ENCODE measurements around the gene MKRN2OS.

MKRN2OS gene

DNA sequence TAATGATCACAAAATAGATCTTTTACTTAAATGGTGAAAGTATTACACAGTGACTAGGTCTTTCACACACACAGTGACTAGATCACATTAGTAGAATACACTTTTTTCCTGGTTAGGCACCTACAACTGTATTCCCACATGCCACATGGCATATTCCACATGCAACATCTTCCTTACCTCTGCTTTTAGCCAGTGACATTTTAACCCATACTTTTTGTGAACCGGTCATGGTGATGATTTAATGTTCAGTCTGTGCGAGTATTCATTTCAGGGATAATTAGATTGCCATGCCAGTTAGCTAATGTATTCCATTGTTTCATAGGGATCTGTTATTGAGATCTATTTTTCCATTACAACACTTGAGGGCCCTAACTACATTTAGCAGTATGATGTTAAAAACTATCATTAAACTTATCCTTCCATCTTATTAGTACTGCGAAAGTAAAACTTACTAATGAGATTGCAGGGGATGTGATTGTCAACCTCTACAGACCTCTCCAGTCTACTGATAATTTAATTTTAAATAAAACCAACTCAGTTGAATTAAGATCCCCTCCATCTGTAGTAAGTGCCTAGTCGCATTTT lies 32.7 kb downstream of the MKRN2OS start:
- no peak for DNase-seq

DNA sequence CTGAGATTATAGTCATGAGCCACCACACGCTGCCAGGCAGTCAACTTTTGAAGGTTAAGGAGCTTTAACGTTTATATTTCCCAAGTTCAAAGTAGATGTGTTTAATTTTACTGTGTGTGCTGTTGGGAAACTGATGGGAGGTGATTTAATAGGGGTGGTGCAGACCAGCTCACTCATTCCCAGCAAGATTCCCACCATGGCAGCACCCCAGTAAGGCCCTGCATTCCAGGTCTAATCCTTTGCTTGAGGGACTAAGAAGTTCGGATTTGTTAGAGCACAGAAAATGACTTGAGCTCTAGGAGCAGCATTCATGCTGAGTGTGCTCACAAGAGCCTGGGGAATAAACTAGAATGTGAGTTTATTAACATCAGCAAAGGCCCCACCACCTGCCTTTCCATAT lies 35.8 kb downstream of the MKRN2OS start:
- DNase-seq, result no peak

DNA sequence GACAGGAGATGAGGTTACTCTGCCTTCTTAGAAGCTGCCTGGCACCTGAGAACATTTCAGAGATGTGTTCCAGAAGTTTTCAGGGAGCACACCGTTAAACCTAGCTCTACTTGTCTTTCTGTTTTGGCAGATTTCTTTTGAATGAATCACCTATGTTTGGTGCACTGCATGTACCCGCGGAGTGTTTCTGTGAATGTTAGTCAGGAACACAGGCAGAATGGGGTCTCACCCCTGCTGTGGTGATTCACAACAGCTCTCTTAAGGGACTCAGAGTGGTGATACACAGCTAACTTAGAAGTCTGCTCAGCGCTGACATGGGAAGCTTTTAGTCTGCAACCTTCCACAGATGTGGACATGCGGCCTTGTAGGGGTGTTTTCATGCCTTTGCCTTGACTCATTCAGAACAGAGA lies 37.0 kb downstream of the MKRN2OS start:
- DNase-seq, result no peak

DNA sequence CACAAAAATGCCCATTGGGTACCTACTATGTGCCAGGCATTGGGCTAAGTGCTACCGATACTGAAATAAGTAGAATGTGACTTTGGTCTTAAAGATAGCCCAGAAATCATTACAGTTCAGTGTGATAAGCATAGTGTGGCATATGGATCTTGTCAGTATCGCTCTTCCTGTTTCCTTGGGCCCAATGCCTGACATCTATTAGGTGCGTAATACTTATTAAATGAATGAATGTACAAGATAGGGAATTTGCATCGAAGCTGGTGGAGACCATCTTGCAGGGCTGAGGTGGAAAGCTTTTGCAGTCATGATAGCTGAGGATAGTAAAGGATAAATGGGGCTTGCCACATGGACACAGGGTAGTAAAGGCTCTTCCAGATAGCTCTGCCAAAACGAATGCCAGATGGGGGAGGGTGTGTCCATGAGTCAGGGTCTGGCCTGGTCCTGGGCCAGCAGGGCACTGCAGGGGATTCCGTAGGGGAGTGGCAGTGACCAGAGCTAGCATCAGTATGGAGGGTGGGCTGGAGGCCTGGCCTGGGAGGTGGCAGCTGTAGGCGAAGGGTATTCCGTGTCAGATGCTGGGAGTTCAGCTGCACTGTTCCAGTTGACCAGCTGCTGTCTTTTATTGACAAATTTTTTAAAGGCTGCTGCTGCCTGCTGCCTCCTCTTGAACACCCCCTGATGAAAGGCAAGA lies 37.6 kb downstream of the MKRN2OS start:
- DNase-seq, result no peak

DNA sequence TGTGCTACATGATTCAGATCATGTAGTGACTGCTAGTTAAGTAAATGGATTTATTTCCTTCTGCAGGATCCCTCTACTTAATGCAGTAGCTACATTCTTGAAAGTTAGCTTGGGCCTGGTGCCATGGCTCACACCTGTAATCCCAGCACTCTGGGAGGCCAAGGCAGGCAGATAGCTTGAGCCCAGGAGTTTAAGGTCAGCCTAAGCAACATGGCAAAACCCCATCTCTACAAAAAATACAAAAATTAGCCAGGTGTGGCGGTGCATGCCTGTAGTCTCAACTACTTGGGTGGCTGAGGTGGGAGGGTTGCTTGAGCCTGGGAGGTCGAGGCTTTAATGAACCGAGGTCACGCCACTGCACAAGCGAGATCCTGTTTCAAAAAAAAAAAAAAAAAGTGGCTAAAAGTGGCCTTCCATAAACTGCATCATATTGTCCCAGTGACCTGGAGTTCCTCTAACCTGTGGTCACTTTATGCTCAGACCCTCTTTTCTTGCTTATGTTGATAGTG lies 39.0 kb downstream of the MKRN2OS start:
- no peak for DNase-seq

DNA sequence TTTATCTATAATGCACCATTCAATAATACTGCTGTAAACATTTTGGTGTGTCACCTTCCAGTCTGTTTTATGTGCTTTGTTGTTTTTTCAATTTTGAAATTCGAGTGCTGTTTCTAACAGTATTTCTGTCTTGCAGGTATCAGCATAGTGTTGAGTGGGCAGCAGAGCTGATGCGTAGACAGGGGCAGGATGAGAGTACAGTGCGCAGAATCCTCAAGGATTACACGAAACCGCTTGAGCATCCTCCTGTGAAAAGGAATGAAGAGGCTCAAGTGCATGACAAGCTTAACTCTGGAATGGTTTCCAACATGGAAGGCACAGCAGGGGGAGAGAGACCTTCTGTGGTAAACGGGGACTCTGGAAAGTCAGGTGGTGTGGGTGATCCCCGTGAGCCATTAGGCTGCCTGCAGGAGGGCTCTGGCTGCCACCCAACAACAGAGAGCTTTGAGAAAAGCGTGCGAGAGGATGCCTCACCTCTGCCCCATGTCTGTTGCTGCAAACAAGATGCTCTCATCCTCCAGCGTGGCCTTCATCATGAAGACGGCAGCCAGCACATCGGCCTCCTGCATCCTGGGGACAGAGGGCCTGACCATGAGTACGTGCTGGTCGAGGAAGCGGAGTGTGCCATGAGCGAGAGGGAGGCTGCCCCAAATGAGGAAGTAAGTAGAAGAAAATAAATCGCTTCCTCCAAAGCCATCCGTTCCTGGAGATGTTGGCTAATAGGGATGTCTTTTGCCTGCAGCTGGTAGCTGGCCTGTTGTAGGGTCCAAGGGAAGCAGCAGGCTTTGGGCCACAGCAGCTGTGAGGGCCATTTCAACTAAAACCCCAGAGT lies 42.0 kb downstream of the MKRN2OS start:
- DNase-seq, result no peak

DNA sequence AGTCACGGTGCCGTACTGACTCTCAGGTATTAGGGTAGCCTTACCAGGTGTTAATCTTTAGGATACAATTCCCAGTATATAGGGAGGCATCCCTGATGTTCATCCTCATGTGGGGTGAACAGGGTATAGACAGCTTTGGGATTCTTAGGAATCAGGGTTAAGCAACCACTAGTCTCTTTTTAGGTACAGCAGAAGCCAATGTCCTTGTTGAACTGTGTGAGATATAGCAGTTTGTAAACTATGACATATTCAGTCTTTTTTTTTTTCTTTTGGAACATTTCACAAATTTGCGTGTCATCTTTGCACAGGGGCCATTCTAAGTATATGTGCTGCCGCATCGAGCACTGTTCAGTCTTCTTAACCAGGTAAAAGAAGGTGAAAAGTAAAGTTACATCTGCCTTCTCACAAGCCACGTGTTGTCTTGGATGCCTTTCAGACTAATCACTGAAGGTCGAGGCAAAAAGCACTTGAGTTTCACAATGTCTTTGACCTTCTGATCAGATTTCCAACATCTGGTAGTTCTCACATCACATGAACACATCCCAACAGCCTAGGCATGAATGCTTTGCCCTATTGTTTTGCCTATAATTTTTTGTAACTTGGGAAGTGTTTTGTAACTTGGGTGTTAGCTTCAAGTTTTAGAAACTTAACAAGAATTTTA lies 43.8 kb downstream of the MKRN2OS start:
- DNase-seq, result no peak

DNA sequence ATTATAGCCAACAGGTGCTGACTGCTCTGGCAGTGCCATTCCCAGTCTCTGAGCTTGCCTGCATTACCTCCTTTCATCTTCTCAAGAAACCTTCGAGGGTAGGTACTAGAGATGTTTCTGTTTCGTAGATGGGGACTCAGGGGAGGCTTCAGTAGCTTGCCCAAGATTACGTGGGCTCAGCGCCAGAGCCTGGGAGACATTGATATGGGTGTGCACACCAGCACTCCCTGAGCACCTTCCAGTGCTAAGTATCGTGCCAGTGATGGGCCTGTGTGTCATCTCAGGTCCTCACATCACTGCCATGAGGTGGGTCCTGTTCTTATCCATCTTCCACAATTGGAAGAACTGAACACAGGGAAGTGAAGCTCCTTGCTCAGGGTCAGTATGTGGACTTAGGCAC lies 45.8 kb downstream of the MKRN2OS start:
- DNase-seq, result no peak

DNA sequence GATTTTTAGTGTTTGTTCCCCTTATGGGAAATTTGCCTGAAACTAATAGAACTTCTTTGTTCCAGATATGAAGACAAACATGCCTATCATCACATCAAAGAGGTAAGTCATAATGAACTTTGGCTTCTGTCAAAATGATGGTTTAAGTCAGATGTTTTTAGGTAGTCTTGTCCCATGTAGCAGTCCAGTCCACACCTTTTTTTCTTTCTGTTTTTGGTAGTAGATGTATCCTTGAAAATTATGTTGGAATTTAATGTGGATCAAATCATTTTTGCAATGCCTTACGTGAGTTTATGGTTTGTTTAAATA lies 48.9 kb downstream of the MKRN2OS start:
- DNase-seq, result no peak

DNA sequence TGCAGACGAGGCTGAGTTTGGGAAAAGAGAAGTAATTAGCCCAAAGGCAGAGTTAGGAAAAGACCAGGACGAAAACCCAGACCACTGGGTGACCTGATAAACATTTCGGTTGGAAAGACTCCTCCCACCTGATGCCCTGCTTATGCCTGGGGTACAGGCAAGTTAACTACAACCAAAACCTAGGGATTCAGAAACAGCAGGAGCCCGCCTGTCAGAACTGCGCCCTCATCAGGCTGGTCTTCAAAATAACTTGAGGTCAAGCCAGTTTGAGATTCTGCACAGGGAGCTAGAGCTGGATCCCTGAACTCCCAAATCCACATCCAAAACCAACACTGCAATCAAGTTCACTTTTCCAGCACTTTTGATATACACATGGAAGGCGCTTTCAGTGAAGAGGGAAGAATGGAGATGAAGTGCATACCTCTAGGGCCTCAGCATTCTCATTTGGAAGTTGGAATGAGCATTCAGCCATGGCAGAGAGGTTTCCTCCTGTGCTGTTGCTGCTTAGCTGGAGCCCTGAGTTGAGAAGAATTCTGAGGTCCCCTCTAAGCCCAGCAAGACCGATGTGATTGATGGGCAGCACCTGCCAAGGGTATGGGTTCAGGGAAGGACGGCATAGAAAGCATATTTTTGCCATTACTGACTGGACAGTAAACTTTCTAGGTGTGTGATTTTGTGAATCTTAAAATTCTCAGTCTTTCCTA lies 49.4 kb downstream of the MKRN2OS start:
- DNase-seq, result no peak

DNA sequence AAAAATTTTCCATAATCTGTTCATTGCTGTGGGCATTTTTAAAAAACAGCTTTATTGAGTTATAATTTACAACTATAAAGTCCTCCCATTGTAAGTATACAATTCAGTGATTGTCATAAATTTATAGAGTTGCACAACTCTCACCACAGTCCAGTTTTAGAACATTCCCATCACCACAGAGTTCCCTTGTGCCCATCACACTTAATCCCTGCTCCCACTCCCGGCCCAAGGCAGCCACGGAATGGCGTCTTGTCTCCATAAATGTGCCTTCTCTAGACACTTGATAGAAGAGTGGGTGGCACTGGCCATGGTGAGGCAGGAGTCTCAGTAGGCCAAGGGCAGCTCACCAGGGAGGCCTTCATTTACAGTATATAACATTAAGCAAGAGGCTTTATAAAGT lies 54.8 kb downstream of the MKRN2OS start:
- DNase-seq, result no peak

DNA sequence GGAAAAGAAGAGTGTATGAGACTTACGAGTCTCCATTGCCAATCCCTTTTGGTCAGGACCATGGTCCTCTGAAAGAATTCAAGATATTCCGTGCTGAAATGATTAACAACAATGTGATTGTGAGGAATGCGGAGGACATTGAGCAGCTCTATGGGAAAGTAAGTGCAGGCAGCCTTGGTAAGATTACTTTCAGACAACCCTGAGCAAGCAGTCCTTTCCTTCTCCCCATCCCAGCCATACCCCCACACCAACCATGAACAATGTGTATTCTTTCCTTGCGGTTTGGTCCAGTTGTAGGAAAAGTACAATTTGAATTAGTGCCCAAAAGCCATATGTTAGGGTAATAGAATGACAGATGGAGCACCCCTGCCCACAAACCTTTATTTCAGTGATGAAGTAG lies 55.5 kb downstream of the MKRN2OS start:
- no peak for DNase-seq

Measured in stimulated activated CD4-positive, alpha-beta T cell treated with anti-CD3 and anti-CD28 coated beads, Interleukin-12 subunit alpha, Interleukin-12 subunit beta, amount 100 ng/mL, for 4 hours (primary cell).